PC-3 (cell line): ENCODE measurements around the gene ZNF341. TPM values are rescaled to one million over a fixed set of nuclear protein-coding genes. Genes with fewer than 3 reads are reported as not detected.

ENCODE experiments used
- ATAC-seq: fragments of 200-7000 bp; cut with Tn5 transposase; 2 replicates; pipeline ENCODE4 v1.9.1; 2020; ENCODE audit warnings: mild to moderate bottlenecking, moderate library complexity
- BruUV-seq: library from RNA; stranded (reverse); fragments of 400-500 nt; replicated peaks from 2 replicates; lab custom pipeline; 2021; lab: Mats Ljungman, UMichigan
- CTCF ChIA-PET: fragments of 300-600 bp; sonication (Branson Sonifier 250); formaldehyde crosslinking; loops from one replicate; lab custom pipeline; 2022; ENCODE audit warnings: antibody characterized with exemption; lab: Charles Lee
- POLR2A ChIA-PET: fragments of 300-600 bp; sonication (Branson Sonifier 250); formaldehyde crosslinking; loops from one replicate; lab custom pipeline; 2022; ENCODE audit warnings: antibody characterized with exemption; ENCODE audit not compliant: unreplicated experiment; lab: Charles Lee
- DNase-seq: peaks from one replicate; pipeline ENCODE4 v3.0.0-alpha.2; 2015
- H2AFZ ChIP-seq: fragments of 300-600 bp; sonication (generic); 2 replicates; pipeline ENCODE4 v1.6.0; 2016; ENCODE audit warnings: antibody characterized with exemption, low read length
- H3F3A ChIP-seq: fragments of 300-600 bp; sonication (generic); one replicate; pipeline ENCODE4 v1.6.0; 2017; ENCODE audit warnings: antibody characterized with exemption, low read length, control low read depth, mild to moderate bottlenecking; ENCODE audit not compliant: unreplicated experiment
- H3K27ac ChIP-seq: fragments of 300-600 bp; sonication (generic); 2 replicates; pipeline ENCODE4 v1.5.1; 2016; ENCODE audit warnings: mild to moderate bottlenecking, low read length
- H3K27me3 ChIP-seq: fragments of 300-600 bp; sonication (generic); 2 replicates; pipeline ENCODE4 v1.6.1; 2016; ENCODE audit warnings: low read length, mixed read lengths
- H3K36me3 ChIP-seq: fragments of 300-600 bp; sonication (generic); 2 replicates; pipeline ENCODE4 v1.6.1; 2016; ENCODE audit warnings: low read depth, mixed run types, low read length, mixed read lengths
- H3K4me1 ChIP-seq: fragments of 300-600 bp; sonication (generic); 2 replicates; pipeline ENCODE4 v1.5.1; 2016; ENCODE audit warnings: low read length; ENCODE audit not compliant: insufficient read depth
- H3K4me2 ChIP-seq: fragments of 300-600 bp; sonication (generic); 2 replicates; pipeline ENCODE4 v1.6.0; 2016; ENCODE audit warnings: low read length
- H3K4me3 ChIP-seq: fragments of 300-600 bp; sonication (generic); 2 replicates; pipeline ENCODE4 v1.5.1; 2016; ENCODE audit warnings: mild to moderate bottlenecking, low read length, mixed read lengths
- H3K79me2 ChIP-seq: fragments of 300-600 bp; sonication (generic); 2 replicates; pipeline ENCODE4 v1.6.1; 2017; ENCODE audit warnings: low read length, mixed read lengths
- H3K9ac ChIP-seq: fragments of 300-600 bp; sonication (generic); 2 replicates; pipeline ENCODE4 v1.6.0; 2016; ENCODE audit warnings: mild to moderate bottlenecking, low read length
- H3K9me2 ChIP-seq: fragments of 300-600 bp; sonication (generic); replicated peaks from 2 replicates; pipeline ENCODE4 v1.6.1; 2016; ENCODE audit warnings: mixed run types, low read length, mixed read lengths
- H3K9me3 ChIP-seq: fragments of 300-600 bp; sonication (generic); 2 replicates; pipeline ENCODE4 v1.6.1; 2016; ENCODE audit warnings: low read length, mixed read lengths
- H4K20me1 ChIP-seq: fragments of 300-600 bp; sonication (generic); 2 replicates; pipeline ENCODE4 v1.6.1; 2016; ENCODE audit warnings: low read length, mixed read lengths
- CTCF ChIP-seq: fragments of 300-600 bp; sonication (generic); conservative IDR thresholded peaks from 2 replicates; pipeline ENCODE4 v1.5.1; 2017; ENCODE audit warnings: antibody characterized with exemption, low read depth, mild to moderate bottlenecking, low read length
- EZH2 ChIP-seq: fragments of 300-600 bp; sonication (generic); IDR thresholded peaks from one replicate; pipeline ENCODE4 v1.6.1; 2017; ENCODE audit warnings: antibody characterized with exemption, mild to moderate bottlenecking, low read length; ENCODE audit not compliant: unreplicated experiment
- EZH2phosphoT487 ChIP-seq: fragments of 300-600 bp; sonication (generic); IDR thresholded peaks from 2 replicates; pipeline ENCODE4 v1.6.1; 2018; ENCODE audit warnings: mild to moderate bottlenecking, antibody characterized with exemption, low read length, borderline replicate concordance
- intact Hi-C: fragments of 100-400 bp; cut with micrococcal nuclease; formaldehyde crosslinking; loops from 2 replicates; pipeline ENCODE4 v1.9.0; 2023
- total RNA-seq: library from RNA; depleted of rRNA; stranded (reverse); fragments of >200 nt; gene quantifications from 2 replicates; pipeline ENCODE4 v1.2.3, GENCODE V29; 2014

The ZNF341 gene
- total RNA-seq, 1 experiment from 2014 or later, result 4.4 TPM

- intact Hi-C loops, result no loop called here
- ChIA-PET CTCF (no interaction called here), POLR2A (no interaction called here)
- H2AFZ ChIP-seq, result no peak overlapping the region
- no peak overlapping the region for H3K9ac ChIP-seq
- no TSS peak for BruUV-seq
- ATAC-seq (no peak), DNase-seq (no peak)
- no peak overlapping the region for H3K4me2 ChIP-seq
- H3K9me3 ChIP-seq, result no peaks in the 10 kb centered on the region
- no peaks in the 10 kb centered on the region for H3K4me1 ChIP-seq
- no peaks in the 10 kb centered on the region for H3K9me2 ChIP-seq
- H3K27ac ChIP-seq, result no peak overlapping the region
- H3K27me3 ChIP-seq, result no peaks in the 10 kb centered on the region
- H3K36me3 ChIP-seq, result no peaks in the 10 kb centered on the region; the same call in 1 of the 2 replicates
- H3K79me2 ChIP-seq, result peaks cover 95% of the 10 kb centered on the region
- TF ChIP-seq CTCF (no peak), EZH2 (no peak), EZH2phosphoT487 (no peak)
- peaks cover 31% of the 10 kb centered on the region for H4K20me1 ChIP-seq
- no peaks in the 10 kb centered on the region for H3F3A ChIP-seq
- no peak overlapping the region for H3K4me3 ChIP-seq
Measured at GRCh38 chr20:33836277-33836676, 104.5 kb downstream of the ZNF341 start.

DNA sequence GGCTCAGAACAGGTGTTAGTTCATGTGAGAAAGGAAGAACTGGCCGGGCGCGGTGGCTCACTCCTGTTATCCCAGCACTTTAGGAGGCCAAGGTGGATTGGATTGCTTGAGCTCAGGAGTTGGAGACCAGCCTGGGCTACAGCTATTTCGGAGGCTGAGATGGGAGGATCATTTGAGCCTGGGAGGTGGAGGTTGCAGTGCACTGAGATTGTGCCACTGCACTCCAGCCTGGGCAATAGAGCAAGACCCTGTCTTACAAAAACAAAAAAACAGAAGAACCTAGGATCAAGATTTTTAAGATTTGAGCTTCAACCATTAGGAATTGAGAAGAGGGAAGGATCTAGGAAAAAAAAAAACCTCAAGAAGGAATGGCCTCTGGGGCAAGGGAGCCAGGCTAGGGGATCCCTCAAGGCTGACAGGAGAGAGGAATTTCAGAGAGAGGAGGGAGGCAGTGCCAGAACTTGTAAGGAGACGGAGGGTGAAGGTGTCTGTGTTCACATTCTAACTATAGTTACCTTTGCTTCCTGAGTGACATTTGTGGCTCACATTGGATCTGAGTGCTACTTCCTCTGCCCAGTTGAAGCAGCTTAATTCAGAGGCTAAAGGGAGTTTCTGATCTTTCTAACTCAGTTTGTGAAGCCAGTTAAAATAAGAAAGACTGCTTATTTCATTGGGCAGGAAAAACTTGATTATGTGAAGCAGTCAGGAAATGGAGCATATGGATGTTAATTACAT lies 105.5 kb downstream of the ZNF341 start:
- TF ChIP-seq CTCF (no peak), EZH2phosphoT487 (no peak), EZH2 (no peak)
- POLR2A ChIA-PET, result no interaction called here
- peaks cover 31% of the 10 kb centered on the region for H4K20me1 ChIP-seq

More for the DNA sequence above, 105.5 kb downstream of the ZNF341 start:
- peaks cover 96% of the 10 kb centered on the region for H3K79me2 ChIP-seq
- no peaks in the 10 kb centered on the region for H3K9me3 ChIP-seq
- CTCF ChIA-PET, result no interaction called here
- H2AFZ ChIP-seq, result no peak overlapping the region
- no peak overlapping the region for H3K27ac ChIP-seq
- BruUV-seq, result no TSS peak
- intact Hi-C loops, result no loop called here
- H3K4me2 ChIP-seq, result no peak overlapping the region
- H3K9ac ChIP-seq, result no peak overlapping the region
- no peaks in the 10 kb centered on the region for H3K27me3 ChIP-seq
- no peaks in the 10 kb centered on the region for H3K9me2 ChIP-seq
- ATAC-seq, result no peak
- H3K36me3 ChIP-seq, result no peaks in the 10 kb centered on the region; the same call in 1 of the 2 replicates
- DNase-seq, result no peak
- H3F3A ChIP-seq, result no peaks in the 10 kb centered on the region
- H3K4me1 ChIP-seq, result no peaks in the 10 kb centered on the region
- no peak overlapping the region for H3K4me3 ChIP-seq
